Measurements from ENCODE around the gene GRB14.

GRCh38 chr2:164515734-164516133 lies 105.5 kb downstream of the GRB14 start:
- no peak for TF ChIP-seq REST (IDR thresholded peaks at IDR 0.05; ENCODE audit: insufficient replicate concordance, low read depth)
- no peak for TF ChIP-seq CTCF (IDR thresholded peaks at IDR 0.05; ENCODE audit: insufficient read depth, low read length)
- no peak for TF ChIP-seq POLR2AphosphoS5 (IDR thresholded peaks at IDR 0.05; ENCODE audit: low read depth)
- no peak for TF ChIP-seq GABPA (IDR thresholded peaks at IDR 0.05; ENCODE audit: low read depth)

All from HL-60 (cell line).